NCI-H146 treated with DMSO at 0.1 percent for 48 hours (cell line): ENCODE results near the gene POPDC3.

Source experiments
- DNase-seq: peaks from one replicate; lab custom pipeline; 2025; ENCODE audit not compliant: unreplicated experiment; lab: John Stamatoyannopoulos, UW

The POPDC3 gene

GRCh38 chr6:105153676-105154075 lies 26.1 kb downstream of the POPDC3 start:
- DNase-seq, result no peak

- no peak for DNase-seq
Measured at GRCh38 chr6:105152880-105153279, 26.9 kb downstream of the POPDC3 start.

GRCh38 chr6:105151644-105152043 lies 28.2 kb downstream of the POPDC3 start:
- no peak for DNase-seq

- no peak for DNase-seq
Measured at GRCh38 chr6:105138141-105138540, 41.7 kb downstream of the POPDC3 start.

GRCh38 chr6:105137388-105137787 lies 42.4 kb downstream of the POPDC3 start:
- no peak for DNase-seq

- no peak for DNase-seq
Measured at GRCh38 chr6:105136431-105137350, 43.1 kb downstream of the POPDC3 start.

GRCh38 chr6:105135907-105136430 lies 43.8 kb downstream of the POPDC3 start:
- DNase-seq, result no peak

- no peak for DNase-seq
Measured at GRCh38 chr6:105135056-105135455, 44.8 kb downstream of the POPDC3 start.

- no peak for DNase-seq
Measured at GRCh38 chr6:105122717-105123116, 57.1 kb downstream of the POPDC3 start.

GRCh38 chr6:105121981-105122380 lies 57.8 kb downstream of the POPDC3 start:
- no peak for DNase-seq

GRCh38 chr6:105120570-105120969 lies 59.2 kb downstream of the POPDC3 start:
- DNase-seq, result no peak

- no peak for DNase-seq
Measured at GRCh38 chr6:105116150-105116549, 63.7 kb downstream of the POPDC3 start.

GRCh38 chr6:105113422-105113821 lies 66.4 kb downstream of the POPDC3 start:
- DNase-seq, result no peak

GRCh38 chr6:105112577-105112976 lies 67.2 kb downstream of the POPDC3 start:
- no peak for DNase-seq

GRCh38 chr6:105111871-105112270 lies 67.9 kb downstream of the POPDC3 start:
- DNase-seq, result no peak

- DNase-seq, result no peak
Measured at GRCh38 chr6:105111105-105111504, 68.7 kb downstream of the POPDC3 start.

GRCh38 chr6:105109955-105110895 lies 69.6 kb downstream of the POPDC3 start:
- DNase-seq, result no peak

- no peak for DNase-seq
Measured at GRCh38 chr6:105108631-105109262, 71.1 kb downstream of the POPDC3 start.
